Neural cell (in vitro differentiated cells): ENCODE results near the gene IGIP.

Experiments used
- EZH2 ChIP-seq: fragments of 200-600, 300-800 bp; shearing (Covaris generic), sonication (generic); IDR thresholded peaks from 2 replicates; pipeline ENCODE4 v1.6.1; 2014; ENCODE audit warnings: antibody characterized with exemption, low read length, borderline replicate concordance, mild to moderate bottlenecking; ENCODE audit not compliant: insufficient read depth, poor library complexity, severe bottlenecking
- POLR2AphosphoS5 ChIP-seq: IDR thresholded peaks from 2 replicates; pipeline ENCODE4 v1.6.1; 2012
- TAF1 ChIP-seq: IDR thresholded peaks from 2 replicates; pipeline ENCODE4 v1.6.1; 2012; ENCODE audit warnings: low read depth
- TF ChIP-seq, protein P1 (sequence below): fragments of 450-650 bp; IDR thresholded peaks from 2 replicates; pipeline ENCODE4 v1.5.1; 2014; ENCODE audit warnings: antibody characterized with exemption, mild to moderate bottlenecking, moderate library complexity; ENCODE audit not compliant: poor library complexity, severe bottlenecking

DNA sequence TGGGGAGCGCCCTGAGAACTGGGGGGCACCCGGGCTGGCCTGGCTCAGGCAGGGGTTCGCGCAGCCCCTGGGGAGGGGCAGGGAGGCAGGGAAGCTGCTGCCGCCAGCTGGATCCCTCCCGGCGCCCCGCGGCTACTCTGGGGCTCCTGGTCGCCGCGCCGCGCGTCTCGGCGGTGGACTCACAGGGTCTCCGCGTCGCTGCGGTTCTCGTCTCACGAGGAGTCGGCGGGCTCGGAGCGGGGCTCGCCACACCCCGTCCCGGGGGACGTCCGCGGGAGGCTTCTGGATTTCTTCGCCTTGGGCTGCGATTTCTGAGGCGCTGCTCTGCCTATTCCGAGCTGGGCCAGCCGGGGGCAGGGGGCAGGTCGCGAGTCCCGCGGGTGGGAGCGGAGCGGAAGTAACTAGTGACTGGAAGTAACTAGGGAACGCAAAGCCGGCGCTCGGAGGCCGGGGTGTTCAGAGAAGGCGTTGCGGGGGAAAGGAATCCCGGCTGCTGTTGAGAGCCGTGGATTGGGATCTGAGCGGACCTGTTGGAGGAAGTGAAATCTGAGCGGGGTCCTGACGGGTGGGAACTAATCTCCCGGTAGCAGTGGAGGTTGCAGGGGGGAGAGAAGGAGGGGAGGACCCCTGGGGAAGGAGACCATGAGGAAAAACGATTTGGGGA lies 49.8 kb downstream of the IGIP start:
- peak; percentile 67 for TF ChIP-seq TAF1
- TF ChIP-seq POLR2AphosphoS5 = no peak
- TF ChIP-seq, protein P1, sequence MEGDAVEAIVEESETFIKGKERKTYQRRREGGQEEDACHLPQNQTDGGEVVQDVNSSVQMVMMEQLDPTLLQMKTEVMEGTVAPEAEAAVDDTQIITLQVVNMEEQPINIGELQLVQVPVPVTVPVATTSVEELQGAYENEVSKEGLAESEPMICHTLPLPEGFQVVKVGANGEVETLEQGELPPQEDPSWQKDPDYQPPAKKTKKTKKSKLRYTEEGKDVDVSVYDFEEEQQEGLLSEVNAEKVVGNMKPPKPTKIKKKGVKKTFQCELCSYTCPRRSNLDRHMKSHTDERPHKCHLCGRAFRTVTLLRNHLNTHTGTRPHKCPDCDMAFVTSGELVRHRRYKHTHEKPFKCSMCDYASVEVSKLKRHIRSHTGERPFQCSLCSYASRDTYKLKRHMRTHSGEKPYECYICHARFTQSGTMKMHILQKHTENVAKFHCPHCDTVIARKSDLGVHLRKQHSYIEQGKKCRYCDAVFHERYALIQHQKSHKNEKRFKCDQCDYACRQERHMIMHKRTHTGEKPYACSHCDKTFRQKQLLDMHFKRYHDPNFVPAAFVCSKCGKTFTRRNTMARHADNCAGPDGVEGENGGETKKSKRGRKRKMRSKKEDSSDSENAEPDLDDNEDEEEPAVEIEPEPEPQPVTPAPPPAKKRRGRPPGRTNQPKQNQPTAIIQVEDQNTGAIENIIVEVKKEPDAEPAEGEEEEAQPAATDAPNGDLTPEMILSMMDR = peak; percentile 36
- no peak for TF ChIP-seq EZH2
